Superior temporal gyrus (tissue), 1 donor: ENCODE results near the gene TTYH1.

Experiments
- DNase-seq: peaks from one replicate; pipeline ENCODE4 v3.0.0-alpha.2; 2016; ENCODE audit errors: extremely low spot score

TTYH1 gene

DNA sequence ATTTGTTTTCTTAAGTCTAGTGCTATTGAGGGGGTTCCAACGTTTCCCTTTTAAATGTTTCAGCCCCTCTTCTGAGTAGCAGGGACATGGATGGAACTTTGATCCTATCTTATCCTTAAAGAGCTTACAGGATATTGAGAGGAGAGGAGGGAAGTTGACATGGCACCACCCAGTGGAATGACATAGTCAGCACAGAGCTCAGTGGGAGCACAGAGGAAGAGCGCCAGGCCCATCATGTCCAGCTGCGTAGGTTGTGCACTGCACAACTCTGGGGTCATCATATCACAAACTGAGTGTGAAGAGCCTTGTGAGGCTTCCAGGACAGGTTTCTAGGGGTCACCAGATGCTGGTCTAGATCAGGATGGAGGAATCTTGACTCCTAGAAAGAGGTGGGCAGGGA is 62.4 kb downstream of the TTYH1 start:
- no peak for DNase-seq

DNA sequence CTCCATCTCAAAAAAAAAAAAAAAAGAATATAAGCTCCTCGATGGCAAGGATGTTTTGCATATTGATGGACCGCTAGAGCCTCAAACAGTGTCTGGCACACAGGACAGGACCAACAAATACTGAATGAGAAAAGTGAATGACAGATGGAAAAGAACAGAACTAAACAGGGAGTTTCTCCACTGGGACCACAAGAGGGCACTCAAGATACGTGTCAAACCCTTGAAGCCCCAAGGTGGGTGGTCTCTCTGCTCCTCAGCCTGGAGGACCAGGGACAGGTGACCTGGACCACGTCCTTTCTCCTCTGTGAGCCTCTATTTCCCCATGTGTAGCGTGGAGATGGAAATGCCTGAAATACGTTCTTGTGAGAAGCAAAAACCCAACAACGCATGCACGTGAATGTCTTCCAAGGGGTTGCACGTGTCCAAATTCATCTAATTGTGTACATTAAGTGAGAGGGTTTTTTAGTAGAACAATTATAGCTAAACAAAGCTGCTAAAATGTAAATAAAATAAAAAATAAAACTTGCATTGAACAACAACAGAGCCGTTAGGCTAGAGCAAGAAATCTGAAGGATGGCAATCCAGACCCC is 63.5 kb downstream of the TTYH1 start:
- DNase-seq: peak; percentile 52

DNA sequence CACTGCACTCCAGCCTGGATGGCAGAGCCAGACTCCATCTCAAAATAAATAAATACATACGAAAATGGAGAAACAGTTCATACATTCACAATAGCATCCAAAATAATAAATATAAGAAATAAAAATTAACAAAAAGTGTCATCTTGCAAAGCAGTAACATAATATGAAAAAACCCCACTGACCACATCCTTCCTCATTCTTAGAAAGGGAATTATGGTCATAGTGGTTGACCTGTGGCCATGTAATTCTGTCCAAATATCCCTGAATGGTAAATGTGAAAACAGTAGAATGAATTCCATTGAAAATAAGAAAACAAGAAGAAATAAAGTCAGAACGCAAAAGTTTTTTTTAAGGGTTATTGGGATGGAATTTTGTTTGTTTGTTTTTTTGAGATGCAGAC is 64.8 kb downstream of the TTYH1 start:
- no peak for DNase-seq

DNA sequence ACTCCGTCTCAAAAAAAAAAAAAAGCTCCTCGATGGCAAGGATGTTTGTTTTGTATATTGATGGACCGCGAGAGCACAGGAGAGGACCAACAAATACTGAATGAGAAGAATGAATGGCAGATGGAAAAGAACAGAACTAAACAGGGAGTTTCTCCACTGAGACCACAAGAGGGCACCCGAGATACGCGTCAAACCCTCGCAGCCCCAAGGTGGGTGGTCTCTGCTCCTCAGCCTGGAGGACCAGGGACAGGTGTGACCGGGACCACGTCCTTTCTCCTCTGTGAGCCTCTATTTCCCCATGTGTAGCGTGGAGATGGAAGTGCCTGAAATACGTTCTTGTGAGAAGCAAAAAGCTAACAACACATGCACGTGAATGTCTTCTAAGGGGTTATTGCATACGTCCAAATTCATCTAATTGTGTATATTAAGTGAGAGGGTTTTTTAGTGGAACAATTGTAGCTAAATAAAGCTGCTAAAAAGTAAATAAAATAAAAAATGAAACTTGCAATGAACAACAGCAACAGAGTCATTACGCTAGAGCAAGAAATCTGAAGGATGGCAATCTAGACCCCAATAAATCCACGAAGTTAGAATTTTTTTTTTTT is 66.2 kb downstream of the TTYH1 start:
- DNase-seq: peak; percentile 76

DNA sequence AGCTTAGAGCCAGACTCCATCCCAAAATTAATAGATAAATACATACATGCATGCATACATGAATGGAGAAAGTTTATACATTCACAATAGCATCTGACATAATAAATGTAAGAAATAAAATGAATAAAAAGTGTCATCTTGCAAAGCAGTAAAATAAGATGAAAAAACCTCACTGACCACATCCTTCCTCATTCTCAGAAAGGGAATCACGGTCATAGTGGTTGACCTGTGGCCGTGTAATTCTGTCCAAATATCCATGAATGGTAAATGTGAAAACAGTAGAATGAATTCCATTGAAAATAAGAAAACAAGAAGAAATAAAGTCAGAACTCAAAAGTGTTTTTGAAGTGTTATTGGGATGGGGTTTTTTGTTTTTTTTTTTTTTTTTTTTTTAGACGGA is 67.6 kb downstream of the TTYH1 start:
- DNase-seq: no peak

DNA sequence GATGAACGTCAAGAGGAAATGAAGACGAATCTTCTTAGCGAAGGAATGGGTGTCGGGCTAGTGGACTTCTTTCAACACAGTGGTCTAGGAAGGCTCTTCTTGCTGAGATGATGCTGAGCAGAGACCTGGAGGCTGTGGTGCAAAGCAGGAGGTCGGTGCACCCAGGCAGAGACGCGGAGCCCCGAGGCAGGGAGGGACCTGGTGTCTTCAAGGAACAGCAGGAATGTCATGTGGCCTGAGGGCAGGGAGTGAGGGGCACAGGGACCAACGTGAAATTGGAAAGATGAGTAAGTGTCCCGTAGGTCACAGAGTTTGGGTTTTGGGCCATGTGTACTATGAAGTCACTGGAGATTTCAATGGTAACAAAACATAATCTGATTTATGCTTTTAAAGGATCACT is 69.2 kb downstream of the TTYH1 start:
- no peak for DNase-seq

DNA sequence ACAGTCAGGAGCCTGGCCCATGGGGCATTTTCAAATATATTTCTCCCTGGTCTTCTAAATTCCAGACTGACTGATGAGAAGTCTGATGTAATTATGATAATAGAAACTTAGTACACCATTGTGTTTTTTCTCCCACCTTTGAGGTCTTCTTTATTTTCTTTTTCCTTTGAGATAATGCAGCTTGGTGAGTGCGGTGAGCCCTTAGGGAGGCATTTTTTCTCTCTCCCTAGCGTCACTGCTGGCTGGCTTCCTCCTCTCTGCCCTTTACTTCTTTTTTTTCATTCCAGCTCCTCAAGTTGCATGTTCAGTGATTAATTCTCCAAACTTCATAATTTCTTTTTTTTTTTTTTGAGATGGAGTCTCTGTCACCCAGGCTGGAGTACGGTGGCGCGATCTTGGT is 70.6 kb downstream of the TTYH1 start:
- no peak for DNase-seq
